ENCODE measurements around the gene NOD2. TPM values are rescaled to one million over a fixed set of nuclear protein-coding genes. Genes with fewer than 3 reads are reported as not detected.

Gene NOD2
- total RNA-seq, 1 experiment from 2014 or later: 0.70 TPM

GRCh38 chr16:50735629-50736122 is 42.3 kb downstream of the NOD2 start:
- Histone ChIP-seq H2AFZ (no peak overlapping the region), H3K4me2 (no peak overlapping the region), H3K4me3 (no peak overlapping the region), H3K27ac (no peak overlapping the region), H3K9me2 (ENCODE audit: insufficient read depth) (no peaks in the 10 kb centered on the region; the same call in 1 of the 2 replicates), H3K9me3 (ENCODE audit: insufficient read depth, low read depth) (no peaks in the 10 kb centered on the region), H4K20me1 (ENCODE audit: insufficient read depth) (no peaks in the 10 kb centered on the region), H3K4me1 (replicated peaks; ENCODE audit: insufficient read depth) (peaks cover 3% of the 10 kb centered on the region), H3F3A (ENCODE audit: insufficient read depth, low read depth) (peaks cover 4% of the 10 kb centered on the region; the same call in 1 of the 2 replicates), H3K27me3 (ENCODE audit: insufficient read depth, low read depth) (no peaks in the 10 kb centered on the region; the same call in 1 of the 2 replicates), H3K79me2 (ENCODE audit: low read depth) (no peaks in the 10 kb centered on the region), H3K36me3 (ENCODE audit: low read depth) (no peaks in the 10 kb centered on the region)
- intact Hi-C loops (cut with micrococcal nuclease; ENCODE audit: unreplicated experiment): no loop called here
- ChIA-PET CTCF (no interaction called here), POLR2A (ENCODE audit: unreplicated experiment) (no interaction called here)
- no TSS peak for BruUV-seq (replicated peaks)
- TF ChIP-seq CTCF (conservative IDR thresholded peaks at IDR 0.05) (no peak), EZH2 (IDR thresholded peaks at IDR 0.05; ENCODE audit: low read depth) (no peak)
- DNase-seq: no peak

GRCh38 chr16:50736448-50736847 is 43.0 kb downstream of the NOD2 start:
- Histone ChIP-seq H3K4me1 (replicated peaks; ENCODE audit: insufficient read depth) (peaks cover 10% of the 10 kb centered on the region), H3K9me3 (ENCODE audit: insufficient read depth, low read depth) (no peaks in the 10 kb centered on the region), H4K20me1 (ENCODE audit: insufficient read depth) (no peaks in the 10 kb centered on the region), H3K4me2 (no peak overlapping the region), H3F3A (ENCODE audit: insufficient read depth, low read depth) (peaks cover 10% of the 10 kb centered on the region; the same call in 1 of the 2 replicates), H3K27me3 (ENCODE audit: insufficient read depth, low read depth) (no peaks in the 10 kb centered on the region; the same call in 1 of the 2 replicates), H3K27ac (no peak overlapping the region), H2AFZ (no peak overlapping the region), H3K79me2 (ENCODE audit: low read depth) (no peaks in the 10 kb centered on the region), H3K36me3 (ENCODE audit: low read depth) (no peaks in the 10 kb centered on the region), H3K4me3 (no peak overlapping the region), H3K9me2 (ENCODE audit: insufficient read depth) (no peaks in the 10 kb centered on the region; the same call in 1 of the 2 replicates)
- no TSS peak for BruUV-seq (replicated peaks)
- TF ChIP-seq CTCF (conservative IDR thresholded peaks at IDR 0.05) (no peak), EZH2 (IDR thresholded peaks at IDR 0.05; ENCODE audit: low read depth) (no peak)
- no peak for DNase-seq
- POLR2A ChIA-PET (ENCODE audit: unreplicated experiment): no interaction called here
- intact Hi-C loops (cut with micrococcal nuclease; ENCODE audit: unreplicated experiment): no loop called here
- CTCF ChIA-PET: no interaction called here

GRCh38 chr16:50737420-50737959 is 44.1 kb downstream of the NOD2 start:
- no peak for DNase-seq
- Histone ChIP-seq H3K79me2 (ENCODE audit: low read depth) (no peaks in the 10 kb centered on the region), H3K27me3 (ENCODE audit: insufficient read depth, low read depth) (no peaks in the 10 kb centered on the region; the same call in 1 of the 2 replicates), H3F3A (ENCODE audit: insufficient read depth, low read depth) (peaks cover 10% of the 10 kb centered on the region; the same call in 1 of the 2 replicates), H2AFZ (no peak overlapping the region), H4K20me1 (ENCODE audit: insufficient read depth) (no peaks in the 10 kb centered on the region), H3K36me3 (ENCODE audit: low read depth) (no peaks in the 10 kb centered on the region), H3K9me2 (ENCODE audit: insufficient read depth) (no peaks in the 10 kb centered on the region; the same call in 1 of the 2 replicates), H3K27ac (no peak overlapping the region), H3K9me3 (ENCODE audit: insufficient read depth, low read depth) (no peaks in the 10 kb centered on the region), H3K4me2 (no peak overlapping the region), H3K4me1 (replicated peaks; ENCODE audit: insufficient read depth) (peaks cover 10% of the 10 kb centered on the region), H3K4me3 (no peak overlapping the region)
- POLR2A ChIA-PET (ENCODE audit: unreplicated experiment): no interaction called here
- BruUV-seq (replicated peaks): no TSS peak
- intact Hi-C loops (cut with micrococcal nuclease; ENCODE audit: unreplicated experiment): no loop called here
- CTCF ChIA-PET: no interaction called here
- TF ChIP-seq EZH2 (IDR thresholded peaks at IDR 0.05; ENCODE audit: low read depth) (no peak), CTCF (conservative IDR thresholded peaks at IDR 0.05) (no peak)
